Measurements from ENCODE around the gene ZFP57.

ZFP57 gene

GRCh38 chr6:29655658-29656057 is 25.3 kb downstream of the ZFP57 start:
- DNase-seq (ENCODE audit: low spot score) = no peak

GRCh38 chr6:29653452-29654038 is 27.4 kb downstream of the ZFP57 start:
- peak; percentile 60 for DNase-seq (ENCODE audit: low spot score)

- DNase-seq (ENCODE audit: low spot score) = no peak
These were observed 28.8 kb downstream of the ZFP57 start for GRCh38 chr6:29652198-29652584.

- no peak for DNase-seq (ENCODE audit: low spot score)
These were observed 29.3 kb downstream of the ZFP57 start for GRCh38 chr6:29651413-29652197.

GRCh38 chr6:29649701-29650673 is 31.0 kb downstream of the ZFP57 start:
- DNase-seq (ENCODE audit: low spot score) = peak; percentile 95

GRCh38 chr6:29647927-29648642 is 32.9 kb downstream of the ZFP57 start:
- DNase-seq (ENCODE audit: low spot score) = no peak

DNA sequence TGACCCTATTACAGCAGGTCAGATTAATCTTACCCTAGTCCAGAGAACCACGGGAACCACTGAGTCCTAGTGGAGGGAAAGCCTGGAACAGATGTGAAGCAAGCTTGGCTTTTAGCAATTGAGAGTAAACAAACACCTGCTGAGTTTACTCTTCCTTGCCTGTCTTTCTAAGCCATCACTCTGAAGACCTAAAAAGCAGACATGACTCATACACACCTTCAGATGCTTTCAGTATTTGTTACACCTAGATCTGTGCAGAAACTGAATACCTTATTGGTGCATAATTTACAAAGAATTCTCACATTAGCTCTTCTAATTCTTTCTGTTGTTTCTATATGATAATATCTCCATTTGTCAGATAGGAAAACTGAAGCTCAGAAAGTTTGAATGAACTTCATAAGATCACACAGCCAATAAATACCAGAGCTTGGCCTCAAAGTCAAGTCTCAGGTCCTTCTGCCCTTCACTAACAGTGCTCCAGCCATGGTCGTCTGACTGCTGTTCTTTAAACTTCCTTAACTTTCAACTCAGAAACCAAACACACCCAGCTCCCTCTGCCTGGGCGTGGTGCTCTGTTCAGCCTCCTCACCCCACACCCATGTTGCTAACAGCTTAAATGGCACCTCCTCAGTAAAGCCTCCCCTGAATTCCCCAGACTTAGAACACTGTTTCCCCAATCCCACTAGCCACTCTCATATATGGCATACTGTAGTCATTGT is 39.4 kb downstream of the ZFP57 start:
- no peak for DNase-seq (ENCODE audit: low spot score)

GRCh38 chr6:29637247-29637646 is 43.7 kb downstream of the ZFP57 start:
- no peak for DNase-seq (ENCODE audit: low spot score)

DNA sequence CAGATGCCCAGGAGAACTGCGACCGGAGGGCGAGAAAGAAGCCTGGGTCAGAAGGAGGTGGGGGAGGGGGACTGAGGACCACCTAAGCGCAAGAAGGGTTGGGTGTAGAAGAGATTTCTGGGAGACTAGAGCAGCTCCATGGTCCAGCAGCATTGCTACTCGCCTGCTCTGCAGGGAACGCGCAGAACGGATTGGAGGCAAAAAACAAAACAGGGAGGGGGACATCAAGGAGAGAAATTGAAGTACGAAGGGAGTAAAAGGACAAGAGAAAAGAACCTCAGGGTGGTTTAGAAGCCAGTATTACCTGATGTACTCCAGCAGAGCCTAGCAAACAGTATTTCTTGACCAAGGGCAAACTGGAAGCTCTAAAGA is 47.4 kb downstream of the ZFP57 start:
- no peak for DNase-seq (ENCODE audit: low spot score)

- DNase-seq (ENCODE audit: low spot score) = peak; percentile 99
These were observed 48.0 kb downstream of the ZFP57 start, which contains the start of gene GABBR1 for GRCh38 chr6:29632789-29633533. TSS of gene GABBR1 (minus strand) at chr6:29633183. CDS start at chr6:29632385, 798 bp downstream.

GRCh38 chr6:29631860-29632731 is 48.9 kb downstream of the ZFP57 start:
- peak; percentile 77 for DNase-seq (ENCODE audit: low spot score)

- DNase-seq (ENCODE audit: low spot score) = no peak
These were observed 49.6 kb downstream of the ZFP57 start for GRCh38 chr6:29631209-29631810.

DNA sequence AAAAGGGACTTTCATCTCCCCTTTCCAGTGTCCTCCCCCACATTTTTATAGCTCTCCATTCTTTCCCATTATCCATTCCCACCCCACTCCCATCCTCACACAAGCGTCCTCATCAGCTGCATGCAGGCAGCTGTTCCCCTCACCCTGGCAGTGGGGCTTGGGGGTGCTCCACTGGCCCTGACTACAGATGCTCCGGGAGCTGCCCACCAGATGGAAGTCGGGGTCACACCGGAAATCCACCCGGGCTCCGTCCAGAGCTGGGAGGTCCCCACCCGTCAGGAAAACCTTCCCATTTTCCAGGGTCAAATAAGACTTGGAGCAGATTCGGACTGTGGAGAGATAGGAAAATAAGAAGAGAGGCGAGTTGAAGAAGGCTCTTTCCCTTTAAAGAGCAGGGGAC is 50.6 kb downstream of the ZFP57 start:
- DNase-seq (ENCODE audit: low spot score) = no peak

DNA sequence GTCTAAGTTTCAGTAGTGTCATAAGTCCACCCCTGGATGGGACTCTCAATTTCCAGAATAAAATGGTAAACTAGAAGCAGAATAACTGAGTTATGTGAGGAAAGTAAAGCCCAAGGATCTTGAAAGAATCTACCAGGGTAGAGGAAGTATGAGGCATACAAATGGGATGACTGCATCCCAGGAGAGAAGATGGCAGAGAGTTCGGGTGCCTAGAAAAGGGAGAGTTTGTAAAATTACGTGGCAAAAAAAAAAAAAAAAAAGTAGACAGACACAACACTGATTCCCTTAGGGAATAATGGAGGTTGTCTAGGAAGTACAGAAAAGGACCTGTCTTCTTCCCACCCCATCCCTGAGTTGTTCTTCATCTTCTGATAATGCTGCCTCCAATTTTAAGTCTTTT is 51.4 kb downstream of the ZFP57 start:
- DNase-seq (ENCODE audit: low spot score) = no peak

- peak; percentile 89 for DNase-seq (ENCODE audit: low spot score)
These were observed 52.3 kb downstream of the ZFP57 start for GRCh38 chr6:29628419-29629281.

DNA sequence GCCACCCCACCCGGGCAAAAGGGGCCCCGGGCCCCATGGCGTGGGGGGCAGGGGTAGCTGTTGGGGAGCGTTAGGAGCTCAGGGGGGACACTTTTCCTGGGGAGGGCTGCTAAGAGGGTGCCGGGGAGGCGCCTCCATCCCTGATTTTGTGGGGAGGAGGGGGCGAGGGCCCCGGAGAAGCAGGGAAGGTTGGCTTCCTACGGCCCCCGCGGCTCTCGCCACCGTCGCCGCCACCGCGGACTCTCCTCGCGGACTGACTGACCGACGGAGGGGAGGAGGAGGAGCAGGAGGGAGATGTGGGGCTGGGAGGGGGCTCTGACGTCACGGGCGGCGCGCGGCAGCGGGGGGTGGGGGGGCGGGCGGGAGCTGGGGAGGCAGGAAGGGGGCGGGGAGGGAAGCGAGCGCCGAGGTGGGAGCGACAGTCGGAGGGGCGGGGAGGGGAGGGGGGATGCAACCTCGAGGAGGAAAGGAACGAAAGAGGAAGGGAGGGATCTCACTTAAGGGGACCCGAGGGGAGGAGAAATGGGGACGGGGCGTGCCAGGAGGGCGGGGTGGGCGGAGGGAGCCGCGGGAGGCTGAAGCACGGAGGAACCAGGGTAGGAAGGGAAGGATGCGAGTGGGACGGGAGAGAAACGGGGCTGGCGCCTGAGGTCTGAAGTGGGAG is 53.1 kb downstream of the ZFP57 start:
- DNase-seq (ENCODE audit: low spot score) = peak; percentile 93

DNA sequence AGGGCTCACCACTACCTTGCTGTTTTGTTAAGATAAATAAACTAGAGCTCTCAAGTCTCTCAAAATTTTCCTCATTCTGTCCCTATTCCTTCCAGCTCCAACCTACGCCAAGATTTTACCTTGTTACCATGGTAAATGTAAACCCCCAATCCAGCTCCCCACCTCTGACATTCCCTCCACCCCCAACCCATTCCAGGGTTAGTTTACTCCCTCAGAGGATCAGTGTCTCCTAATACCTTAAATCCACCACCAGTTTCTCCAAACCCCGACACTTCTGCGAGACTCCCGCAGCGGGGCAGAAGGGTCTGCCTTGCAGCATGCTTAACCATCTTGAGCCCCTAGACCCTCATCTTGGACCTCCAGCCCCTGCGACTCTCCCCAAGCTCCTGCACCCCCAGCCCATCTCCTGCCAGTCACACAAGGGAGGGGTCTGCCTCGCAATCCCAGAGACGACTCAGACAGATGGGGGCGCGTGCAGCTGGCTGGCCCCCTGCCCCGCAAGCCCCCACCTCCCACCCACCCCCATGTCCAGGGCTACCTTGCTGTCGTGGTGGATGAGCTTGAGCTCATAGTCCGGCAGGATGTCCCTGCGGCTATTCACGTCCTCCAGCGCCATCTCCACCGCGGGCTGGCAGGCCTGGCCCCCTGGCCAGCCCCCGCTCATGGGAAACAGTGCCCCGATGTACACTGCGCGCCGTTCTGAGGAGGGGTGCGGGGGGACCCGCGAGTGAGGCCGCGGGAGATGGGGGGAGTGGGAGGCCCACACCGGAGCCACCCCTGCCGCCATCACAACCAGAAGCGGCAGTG is 53.8 kb downstream of the ZFP57 start:
- DNase-seq (ENCODE audit: low spot score) = no peak
